Forelimb muscle (tissue), 1 donor: ENCODE measurements around the gene ERC2. TPM values are rescaled to one million over a fixed set of nuclear protein-coding genes. Genes with fewer than 3 reads are reported as not detected.

ENCODE experiments used
- DNase-seq: peaks from one replicate; pipeline ENCODE4 v3.0.0-alpha.2; 2013; ENCODE audit warnings: low read depth
- polyA plus RNA-seq: library from polyadenylated mRNA; unstranded; fragments of 120-200 nt; gene quantifications from one replicate; pipeline ENCODE4 v1.2.1, GENCODE V29; 2013; ENCODE audit not compliant: insufficient read length

Gene ERC2
- polyA plus RNA-seq, 1 donor = 1.2 TPM

GRCh38 chr3:55716611-55717225 lies 751.5 kb downstream of the ERC2 start:
- no peak for DNase-seq

DNA sequence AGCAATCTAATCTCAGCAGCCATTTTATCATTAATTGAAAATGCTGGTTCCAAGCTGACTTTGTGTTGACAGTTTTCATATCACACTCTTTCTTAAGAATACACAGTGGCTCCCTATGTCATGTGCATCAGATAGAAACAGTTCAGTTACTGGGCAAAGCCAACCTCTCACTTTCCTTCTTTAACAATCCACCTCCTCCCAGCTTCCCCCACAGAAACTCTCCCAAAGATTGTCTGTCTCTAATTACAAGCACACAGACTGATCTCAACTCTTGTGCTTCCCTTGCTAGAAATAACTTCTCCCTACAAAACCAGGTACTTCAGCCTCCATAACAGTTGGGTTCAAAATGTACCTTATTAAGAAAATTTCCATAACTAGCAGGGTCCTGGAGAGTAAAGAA lies 752.2 kb downstream of the ERC2 start:
- no peak for DNase-seq

DNA sequence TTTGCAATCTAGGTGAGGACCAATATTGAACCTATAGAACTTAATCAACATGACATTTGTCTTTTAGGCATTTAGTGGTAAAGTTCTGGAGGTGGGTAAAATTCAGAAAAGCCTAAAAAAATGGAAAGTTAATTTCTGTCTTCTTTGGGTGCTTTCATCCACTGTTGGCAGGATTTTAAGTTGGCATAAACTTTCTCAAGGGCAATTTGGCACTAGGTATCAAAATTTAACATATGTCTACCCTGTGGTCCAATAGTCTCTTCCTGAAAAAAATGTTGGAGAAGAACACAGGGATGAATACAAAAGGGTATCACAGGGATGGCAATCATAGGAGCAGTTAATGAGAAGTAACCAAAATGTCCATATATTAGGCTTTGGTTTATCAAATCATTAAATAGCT lies 754.2 kb downstream of the ERC2 start:
- DNase-seq = no peak

DNA sequence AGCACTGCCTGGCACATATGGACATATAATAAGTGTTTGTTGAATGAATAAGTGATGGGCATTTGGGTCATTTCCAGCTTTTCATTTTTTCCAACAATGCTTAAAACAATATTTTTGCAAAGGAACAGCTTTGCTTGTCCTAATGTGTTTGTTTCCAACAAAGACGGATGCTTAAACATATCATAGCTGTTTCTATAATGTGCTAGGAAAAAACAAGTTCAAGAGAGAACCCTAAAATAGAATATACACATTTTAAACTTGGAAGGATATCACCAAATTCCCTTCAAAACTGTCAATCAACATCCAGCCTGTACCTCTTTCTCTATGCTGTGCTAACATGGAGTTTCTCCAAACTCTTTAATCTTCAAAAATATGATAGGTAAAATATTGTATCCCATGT lies 756.6 kb downstream of the ERC2 start:
- DNase-seq = no peak

GRCh38 chr3:55709411-55710012 lies 758.8 kb downstream of the ERC2 start:
- DNase-seq = no peak

GRCh38 chr3:55708921-55709320 lies 759.3 kb downstream of the ERC2 start:
- no peak for DNase-seq

DNA sequence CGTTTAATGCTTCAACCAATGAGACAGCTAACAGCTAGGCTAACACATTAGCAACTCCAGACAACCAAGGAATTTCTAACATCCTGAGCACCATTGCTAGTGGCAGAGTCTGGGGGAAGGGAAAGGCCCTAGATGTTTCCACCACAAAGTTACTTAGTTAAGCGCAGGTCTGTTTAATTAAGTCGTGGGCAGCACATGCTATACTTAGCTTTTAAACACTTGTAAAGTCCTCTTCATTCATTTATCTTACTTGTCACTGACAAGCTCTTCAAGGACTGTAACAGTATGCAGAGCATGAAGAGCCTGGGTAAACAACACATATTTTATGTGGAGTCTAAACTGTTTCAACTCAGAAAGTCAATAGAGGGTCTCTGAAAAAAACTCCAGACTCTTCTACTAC lies 760.0 kb downstream of the ERC2 start:
- DNase-seq = no peak

DNA sequence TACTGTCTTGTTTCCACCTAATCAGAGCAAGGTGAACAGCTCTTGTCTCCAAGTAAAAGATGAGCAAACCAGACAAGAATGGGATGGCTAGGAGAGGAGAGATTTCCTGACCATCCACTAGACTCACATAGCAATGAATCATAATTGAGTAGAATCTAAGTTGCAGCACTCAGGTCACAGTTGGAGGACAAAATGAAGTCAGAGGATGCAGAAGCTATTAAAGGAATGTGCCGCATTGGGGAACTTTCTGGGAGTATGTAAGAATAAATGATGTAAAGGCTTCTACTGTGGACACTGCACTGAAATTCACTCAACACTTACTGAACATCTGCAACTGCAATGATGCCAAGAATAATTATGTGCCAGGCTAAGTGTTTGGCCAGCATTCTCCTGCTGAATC lies 763.7 kb downstream of the ERC2 start:
- DNase-seq = no peak

DNA sequence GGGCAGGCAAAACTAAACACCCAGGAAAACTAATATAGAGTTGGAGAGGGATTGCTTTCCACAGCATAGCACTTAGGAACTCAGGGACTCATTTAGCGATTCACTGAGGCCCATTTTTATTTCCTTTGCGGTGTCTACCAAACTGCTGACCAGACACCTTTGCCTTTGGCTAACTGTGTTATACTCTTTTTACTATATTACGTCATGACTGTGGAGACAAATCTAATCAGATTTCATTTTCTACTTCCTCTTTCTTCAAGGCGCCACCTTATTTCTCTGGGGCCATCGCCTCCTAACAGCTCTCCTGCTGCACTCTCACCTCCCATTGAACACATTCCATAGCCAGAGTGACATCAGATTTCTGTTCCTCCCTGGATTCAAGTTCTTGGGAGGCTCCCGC lies 765.4 kb downstream of the ERC2 start:
- DNase-seq = no peak

DNA sequence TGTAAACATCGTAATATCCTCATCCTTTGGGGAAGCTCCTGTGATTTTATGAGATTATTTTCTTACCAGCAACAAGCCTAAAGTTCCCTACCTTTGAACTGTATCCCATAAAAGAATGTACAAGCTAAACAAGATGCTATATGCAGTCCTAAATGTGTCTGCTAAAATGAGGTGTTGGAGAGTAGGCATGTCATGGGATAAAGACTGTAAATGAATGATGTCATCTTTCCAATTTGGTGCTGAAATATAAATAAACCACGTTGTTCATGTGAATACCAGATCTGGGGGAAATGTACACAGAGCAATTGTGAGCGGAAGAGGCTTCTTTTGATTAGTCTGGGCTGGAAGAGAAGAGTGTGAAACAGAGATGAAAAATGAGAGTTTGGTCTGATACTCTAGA lies 766.3 kb downstream of the ERC2 start:
- DNase-seq = no peak

DNA sequence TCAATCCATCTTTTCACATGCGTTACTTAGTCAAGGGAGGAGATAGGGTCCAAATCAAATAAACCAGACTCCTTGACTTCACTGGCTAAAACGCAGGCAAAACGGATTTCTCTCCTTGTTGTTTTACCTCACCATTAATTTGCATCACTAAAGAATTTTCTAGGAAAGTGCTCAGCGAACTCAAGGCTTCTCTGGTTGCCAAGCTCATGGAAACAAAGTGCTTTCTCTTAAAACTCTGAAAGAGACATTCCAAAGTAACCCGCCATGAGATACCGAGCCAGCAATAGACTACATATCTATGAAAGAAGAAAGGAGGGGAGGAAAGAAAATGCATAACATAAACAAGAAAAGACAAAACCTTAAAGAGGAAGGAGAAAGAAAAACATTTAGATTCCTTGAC lies 769.4 kb downstream of the ERC2 start:
- no peak for DNase-seq

GRCh38 chr3:55697177-55697865 lies 770.9 kb downstream of the ERC2 start:
- DNase-seq = no peak

GRCh38 chr3:55692957-55693558 lies 775.2 kb downstream of the ERC2 start:
- no peak for DNase-seq

GRCh38 chr3:55692295-55692956 lies 775.8 kb downstream of the ERC2 start:
- DNase-seq = no peak

GRCh38 chr3:55691141-55691540 lies 777.1 kb downstream of the ERC2 start:
- DNase-seq = no peak

GRCh38 chr3:55690726-55691125 lies 777.5 kb downstream of the ERC2 start:
- no peak for DNase-seq

DNA sequence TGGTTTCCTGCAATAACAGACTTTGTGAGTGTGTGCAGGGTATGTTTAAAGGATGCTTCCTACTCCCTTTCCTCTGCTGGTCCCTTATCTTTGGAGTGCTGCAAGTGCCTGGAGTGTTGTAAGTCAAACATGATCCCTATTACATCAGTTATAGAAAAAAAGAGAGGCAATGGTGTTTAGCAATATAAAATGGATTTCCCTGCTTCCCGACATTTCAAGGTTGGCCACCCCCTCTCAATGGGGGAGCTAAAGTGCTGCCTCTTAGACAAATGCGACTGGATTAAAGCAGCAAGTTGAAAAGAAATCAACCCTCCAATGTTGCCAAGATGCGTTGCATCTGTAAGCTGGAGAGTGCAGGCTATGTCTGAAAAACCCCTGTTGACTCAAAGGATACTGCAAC lies 778.1 kb downstream of the ERC2 start:
- no peak for DNase-seq

- DNase-seq = no peak
Measured at GRCh38 chr3:55688154-55688553, 780.1 kb downstream of the ERC2 start.

- DNase-seq = no peak
Measured at GRCh38 chr3:55687526-55687925, 780.7 kb downstream of the ERC2 start.

GRCh38 chr3:55686426-55687254 lies 781.6 kb downstream of the ERC2 start:
- peak; percentile 44 for DNase-seq

DNA sequence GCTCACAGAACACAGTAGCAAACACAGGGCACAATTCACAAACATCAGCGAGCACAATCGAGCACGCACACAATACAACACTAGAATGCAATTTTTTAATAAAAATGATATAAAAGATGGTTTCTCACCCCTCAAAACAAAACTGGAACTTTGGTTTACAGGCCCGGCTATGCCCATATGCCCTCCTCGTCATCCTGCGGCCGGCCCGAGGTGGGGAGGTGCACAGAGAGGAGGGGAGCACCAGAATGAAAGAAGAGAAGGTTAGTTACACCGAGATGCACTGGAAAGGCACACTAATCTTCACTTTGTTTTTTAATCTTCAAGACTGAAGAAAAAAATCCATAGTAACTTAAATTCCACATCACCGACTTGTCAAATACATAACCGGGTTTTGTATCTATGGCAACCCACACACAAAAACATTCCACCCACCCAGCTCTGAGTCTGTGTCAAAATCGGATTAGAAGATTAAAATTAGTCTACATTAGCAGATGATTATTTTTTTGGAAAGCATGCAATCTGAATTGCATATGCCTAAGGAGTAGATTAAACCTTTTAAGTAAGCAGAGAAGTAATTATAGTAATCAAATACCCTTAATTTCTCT lies 784.5 kb downstream of the ERC2 start:
- DNase-seq = no peak
